Ovary (tissue), 9 donors: ENCODE data around the gene BCS1L. TPM values are rescaled to one million over a fixed set of nuclear protein-coding genes. Genes with fewer than 3 reads are reported as not detected.

ENCODE experiments used
- DNase-seq, 5 donors: peaks; one replicate each; pipeline ENCODE4 v3.0.0-alpha.2; 2019 to 2020
- H3K27ac ChIP-seq, 2 donors: fragments of 200-600 bp; one replicate each; pipeline versions ENCODE4 v1.5.1 to v1.8.0; 2019 to 2022
- H3K27me3 ChIP-seq: fragments of 200-600 bp; one replicate; pipeline ENCODE4 v1.8.0; 2022
- H3K36me3 ChIP-seq: fragments of 200-600 bp; sonication (generic); one replicate; pipeline ENCODE4 v1.5.1; 2019
- H3K4me1 ChIP-seq: one replicate; pipeline ENCODE4 v1.8.1; 2013; ENCODE audit warnings: mild to moderate bottlenecking, moderate library complexity; ENCODE audit not compliant: insufficient read depth
- H3K4me3 ChIP-seq: fragments of 200-600 bp; sonication (generic); one replicate; pipeline ENCODE4 v1.5.1; 2017
- H3K9me3 ChIP-seq, 2 donors: fragments of 200-600 bp in 1 of 2; sonication (generic) in 1 of 2; one replicate each; pipeline versions ENCODE4 v1.5.1 to v1.8.1; 2013 to 2019; ENCODE audit warnings: mild to moderate bottlenecking in 1 of 2, moderate library complexity in 1 of 2
- EP300 ChIP-seq: sonication (generic); formaldehyde crosslinking; IDR thresholded peaks from one replicate; pipeline ENCODE4 v1.6.1; 2017; ENCODE audit warnings: antibody characterized with exemption
- POLR2A ChIP-seq: fragments of 450-650 bp; IDR thresholded peaks from one replicate; pipeline ENCODE4 v1.6.1; 2017; ENCODE audit warnings: antibody characterized with exemption, mild to moderate bottlenecking, moderate library complexity
- whole genome bisulfite sequencing, 3 donors: extraction: QIAGEN DNeasy Blood & Tissue Kit in 1 of 3; methylation state at CpG; one replicate each; pipeline versions ENCODE4 v1.1.5 to v1.1.7; 2013 to 2017; 5-methylcytosine and 5-hydroxymethylcytosine counted together
- intact Hi-C, 4 donors: fragments of 100-400 bp; cut with DNase I; formaldehyde crosslinking; loops; one replicate each; pipeline versions ENCODE4 v1.11.0 to v1.15.1; 2022 to 2023
- polyA plus RNA-seq, 2 donors: library from polyadenylated mRNA; stranded (reverse); fragments of 200-250 nt in 1 of 2; fragments of 350-450 nt in 1 of 2; fragmentation: Illumina TruSeq in 1 of 2; extraction: RNeasy Lipid Tissue Mini Kit (QIAGEN cat#74804) in 1 of 2; gene quantifications; one replicate each; pipeline ENCODE4 v1.2.3, GENCODE V29; 2013 to 2014
- total RNA-seq, 7 donors: library from RNA; depleted of rRNA in 2 of 7; stranded (reverse); fragments of >200 nt in 2 of 7; fragmentation: NEBNext Ultra II Directional in 3 of 7; extraction: Animal tissue kit (Norgen Biotek cat#: 25700) in 3 of 7; gene quantifications; one replicate each; pipeline versions ENCODE4 v1.1.0 to v1.2.4, GENCODE V29; 2016 to 2023
- TF ChIP-seq, protein P1 (sequence below), 3 donors: fragments of 450-650 bp in 2 of 3; fragments of 200-600 bp in 1 of 3; IDR thresholded peaks; one replicate each; pipeline versions ENCODE4 v1.5.1 to v1.8.0; 2016 to 2022; ENCODE audit warnings: antibody characterized with exemption in 3 of 3, mild to moderate bottlenecking in 1 of 3
- donor health status: DM: no; HTN: no; CAD: no; lungs with moderate emphysema.
- donor health status: DM: no; HTN: no; CAD: no.
- donor health status: Bipolar disorder and iron deficiency.
- donor health status: DM: yes; HTN: yes; CAD: no.
- donor health status: DM: no; HTN: no; CAD: no.
- donor health status: DM: yes; HTN: yes; CAD: no.

The BCS1L gene
- total and polyA plus RNA-seq, 9 donors, result 14.7 to 45.2 (median 34.4) TPM

DNA sequence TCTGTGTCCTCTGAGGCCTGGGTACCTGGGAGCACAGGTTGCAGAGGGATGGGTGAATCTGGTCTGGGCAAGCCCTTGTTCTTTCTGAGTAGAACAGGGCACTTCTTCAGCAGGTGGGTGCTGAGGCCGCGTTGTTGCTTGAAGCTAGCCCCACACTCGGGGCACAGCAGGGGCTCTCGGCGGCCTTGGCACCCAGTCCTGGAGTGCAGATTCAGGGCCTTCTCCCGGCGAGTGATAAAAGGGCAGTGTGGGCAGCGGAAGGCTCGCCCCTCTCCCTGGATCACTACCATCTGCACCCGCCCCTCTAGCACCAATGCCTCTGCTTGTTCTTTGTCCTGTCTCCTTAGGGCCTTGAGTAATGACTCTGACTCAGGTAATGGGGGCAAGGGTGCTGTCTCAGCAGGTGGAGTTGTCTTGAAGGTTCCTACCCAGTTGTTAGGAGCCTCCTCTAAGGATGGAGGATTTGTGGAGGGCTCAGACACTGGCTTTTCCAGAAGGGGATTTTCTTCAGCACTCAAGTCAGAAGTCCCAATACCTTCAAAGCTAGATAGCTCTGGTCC is 15.7 kb upstream of the BCS1L start:
- intact Hi-C loops, result no loop called here
- DNase-seq, result no peak
- WGBS, 3 donors, result 80 to 85% (median 82%) methylated on average over 10 of the region's 10 CpGs
- TF ChIP-seq POLR2A (no peak), EP300 (no peak)
- TF ChIP-seq, protein P1, sequence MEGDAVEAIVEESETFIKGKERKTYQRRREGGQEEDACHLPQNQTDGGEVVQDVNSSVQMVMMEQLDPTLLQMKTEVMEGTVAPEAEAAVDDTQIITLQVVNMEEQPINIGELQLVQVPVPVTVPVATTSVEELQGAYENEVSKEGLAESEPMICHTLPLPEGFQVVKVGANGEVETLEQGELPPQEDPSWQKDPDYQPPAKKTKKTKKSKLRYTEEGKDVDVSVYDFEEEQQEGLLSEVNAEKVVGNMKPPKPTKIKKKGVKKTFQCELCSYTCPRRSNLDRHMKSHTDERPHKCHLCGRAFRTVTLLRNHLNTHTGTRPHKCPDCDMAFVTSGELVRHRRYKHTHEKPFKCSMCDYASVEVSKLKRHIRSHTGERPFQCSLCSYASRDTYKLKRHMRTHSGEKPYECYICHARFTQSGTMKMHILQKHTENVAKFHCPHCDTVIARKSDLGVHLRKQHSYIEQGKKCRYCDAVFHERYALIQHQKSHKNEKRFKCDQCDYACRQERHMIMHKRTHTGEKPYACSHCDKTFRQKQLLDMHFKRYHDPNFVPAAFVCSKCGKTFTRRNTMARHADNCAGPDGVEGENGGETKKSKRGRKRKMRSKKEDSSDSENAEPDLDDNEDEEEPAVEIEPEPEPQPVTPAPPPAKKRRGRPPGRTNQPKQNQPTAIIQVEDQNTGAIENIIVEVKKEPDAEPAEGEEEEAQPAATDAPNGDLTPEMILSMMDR (IDR thresholded peaks at IDR 0.05), result no peak
- Histone ChIP-seq H3K4me1 (no peaks in the 10 kb centered on the region), H3K4me3 (no peak overlapping the region), H3K9me3 (no peaks in the 10 kb centered on the region), H3K27me3 (no peaks in the 10 kb centered on the region), H3K36me3 (no peaks in the 10 kb centered on the region), H3K27ac (no peak overlapping the region)

DNA sequence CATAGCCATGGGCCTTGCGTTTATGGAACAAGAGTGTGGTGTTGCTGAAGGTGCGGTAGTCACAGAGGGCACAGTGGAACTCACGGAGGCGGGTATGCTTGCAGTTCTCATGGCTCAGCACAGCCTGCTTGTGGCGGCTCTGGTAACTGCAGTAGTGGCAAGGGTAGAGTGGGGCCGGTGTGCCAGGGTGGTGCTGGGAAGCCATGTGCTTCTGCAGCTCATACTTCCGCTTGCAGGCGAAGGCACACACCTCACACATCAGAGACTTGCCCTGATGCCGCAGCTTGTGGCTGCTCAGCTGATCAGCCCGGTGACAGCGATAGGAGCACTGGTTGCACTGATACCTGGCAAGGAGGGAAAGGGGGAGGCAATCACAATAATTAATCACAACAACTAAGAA is 14.8 kb upstream of the BCS1L start:
- H3K4me1 ChIP-seq, result no peaks in the 10 kb centered on the region
- H3K27ac ChIP-seq, result no peak overlapping the region
- no peaks in the 10 kb centered on the region for H3K36me3 ChIP-seq
- no peak for DNase-seq
- 85 to 92% (median 89%) methylated on average over 11 of the region's 11 CpGs for WGBS, 3 donors
- no peaks in the 10 kb centered on the region for H3K27me3 ChIP-seq
- H3K9me3 ChIP-seq, result no peaks in the 10 kb centered on the region
- H3K4me3 ChIP-seq, result no peak overlapping the region
- intact Hi-C loops, result no loop called here
- no peak for TF ChIP-seq POLR2A
- TF ChIP-seq EP300, result no peak

DNA sequence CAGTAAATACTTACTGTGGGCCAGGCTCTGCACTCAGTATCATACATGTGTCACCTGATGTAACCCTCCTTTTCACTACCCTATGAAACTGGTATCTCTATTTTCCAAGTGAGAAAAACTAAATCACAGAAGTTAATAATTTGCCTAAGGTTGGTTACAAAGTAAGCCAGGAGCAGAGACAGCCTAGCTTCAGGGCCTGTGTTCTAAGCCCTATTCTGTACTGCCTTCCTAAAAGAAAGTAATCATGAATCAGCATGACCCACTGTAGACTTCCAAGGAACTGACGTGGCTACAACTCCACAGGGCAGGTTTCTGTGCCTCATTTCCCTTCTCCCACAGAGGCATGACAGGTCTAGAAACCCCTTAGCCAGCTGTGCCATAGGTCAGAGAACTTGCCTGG is 14.4 kb upstream of the BCS1L start:
- H3K27me3 ChIP-seq, result no peaks in the 10 kb centered on the region
- DNase-seq, result no peak
- 88 to 100% (median 93%) methylated on average over 1 of the region's 1 CpG for WGBS, 3 donors
- no peaks in the 10 kb centered on the region for H3K4me1 ChIP-seq
- no peaks in the 10 kb centered on the region for H3K9me3 ChIP-seq
- no peaks in the 10 kb centered on the region for H3K36me3 ChIP-seq
- intact Hi-C loops, result no loop called here
- TF ChIP-seq EP300 (no peak), POLR2A (no peak)
- H3K4me3 ChIP-seq, result no peak overlapping the region
- H3K27ac ChIP-seq, result no peak overlapping the region

DNA sequence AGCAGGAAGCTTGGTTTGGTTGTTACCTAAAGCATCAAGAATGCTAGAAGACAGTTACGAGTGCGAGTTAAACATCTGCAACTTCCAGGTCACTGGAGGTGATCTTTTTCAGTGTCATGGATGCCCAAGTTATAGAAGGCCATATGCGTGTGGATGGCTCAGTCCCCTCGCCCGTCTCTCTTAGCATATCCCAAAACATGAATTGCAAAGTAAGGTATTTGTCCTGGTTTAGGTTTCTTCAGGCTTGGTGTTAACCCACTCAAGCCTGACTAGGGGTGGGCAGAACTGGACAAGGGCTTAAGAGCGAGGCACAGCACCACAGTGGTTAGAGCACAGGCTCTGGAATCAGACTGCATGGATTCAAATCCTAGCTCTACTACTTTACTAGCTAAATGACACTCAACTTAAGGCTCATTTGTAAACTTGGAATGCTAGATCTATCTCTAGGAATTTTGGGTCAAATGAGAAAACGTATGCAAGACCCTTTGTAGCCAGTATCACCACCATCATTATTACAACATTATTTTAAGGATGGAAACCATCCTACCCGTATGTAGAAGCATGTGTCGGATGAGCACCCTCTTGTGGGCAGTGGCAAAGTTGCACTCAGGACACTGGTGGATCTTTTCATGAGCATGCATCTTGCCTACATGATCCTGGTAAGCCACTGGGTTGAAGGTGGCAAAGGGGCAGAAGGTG is 11.2 kb upstream of the BCS1L start:
- DNase-seq, result peak in 2 of 5 donors; percentile 51 to 61

DNA sequence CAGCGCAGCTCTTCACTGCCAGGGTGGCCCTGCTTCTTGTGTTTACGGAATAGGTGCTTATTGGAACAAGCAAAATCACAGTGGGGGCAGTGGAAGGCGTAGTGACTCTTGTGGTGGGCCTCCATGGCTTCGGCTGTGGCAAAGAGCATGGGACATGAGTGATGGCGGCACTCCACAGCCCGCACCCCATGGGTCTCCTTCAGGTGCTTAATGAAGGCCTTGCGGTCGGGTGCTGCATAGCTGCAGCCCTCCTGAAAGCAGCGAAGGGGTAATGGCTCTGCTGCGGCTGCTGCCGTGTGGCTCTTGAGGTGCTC is 10.7 kb upstream of the BCS1L start:
- TF ChIP-seq, protein P1 (IDR thresholded peaks at IDR 0.05), result no peak
- TF ChIP-seq EP300 (no peak), POLR2A (no peak)
- Histone ChIP-seq H3K36me3 (no peaks in the 10 kb centered on the region), H3K27ac (no peak overlapping the region), H3K4me3 (no peak overlapping the region), H3K9me3 (no peaks in the 10 kb centered on the region), H3K4me1 (no peaks in the 10 kb centered on the region), H3K27me3 (no peaks in the 10 kb centered on the region)
- intact Hi-C loops, result no loop called here
- 90 to 92% (median 92%) methylated on average over 11 of the region's 11 CpGs for WGBS, 3 donors
- DNase-seq, result no peak

More for the DNA sequence above, 11.2 kb upstream of the BCS1L start:
- 68 to 71% (median 70%) methylated on average over 9 of the region's 9 CpGs for WGBS, 3 donors
- Histone ChIP-seq H3K36me3 (no peaks in the 10 kb centered on the region), H3K27ac (no peak overlapping the region), H3K4me3 (no peak overlapping the region), H3K4me1 (no peaks in the 10 kb centered on the region), H3K9me3 (no peaks in the 10 kb centered on the region), H3K27me3 (no peaks in the 10 kb centered on the region)
- intact Hi-C loops, result no loop called here
- TF ChIP-seq EP300, result no peak
- TF ChIP-seq, protein P1 (IDR thresholded peaks at IDR 0.05), result peak in 2 of 3 donors; percentile 36
- TF ChIP-seq POLR2A, result no peak
